SIG-M5 treated with dmso at 0.1 percent for 504 hours (cell line): ENCODE measurements around the gene JPT2.
"Not testable (repeated sequence)": the region's sequence is repeated elsewhere in the genome, so short reads cannot be mapped to it uniquely, and the experiment has no call there.

Experiments
- DNase-seq: peaks from one replicate; lab custom pipeline; 2025; ENCODE audit not compliant: unreplicated experiment; lab: John Stamatoyannopoulos, UW

Gene JPT2

GRCh38 chr16:1705688-1706385, 27.8 kb downstream of the JPT2 start, which contains the start of gene MAPK8IP3:
MAPK8IP3 (plus strand) TSS chr16:1706195; CDS start chr16:1706340, 145 bp downstream.
- peak; percentile 68 for DNase-seq

GRCh38 chr16:1706386-1707192, 28.5 kb downstream of the JPT2 start:
- peak; percentile 26 for DNase-seq

DNA sequence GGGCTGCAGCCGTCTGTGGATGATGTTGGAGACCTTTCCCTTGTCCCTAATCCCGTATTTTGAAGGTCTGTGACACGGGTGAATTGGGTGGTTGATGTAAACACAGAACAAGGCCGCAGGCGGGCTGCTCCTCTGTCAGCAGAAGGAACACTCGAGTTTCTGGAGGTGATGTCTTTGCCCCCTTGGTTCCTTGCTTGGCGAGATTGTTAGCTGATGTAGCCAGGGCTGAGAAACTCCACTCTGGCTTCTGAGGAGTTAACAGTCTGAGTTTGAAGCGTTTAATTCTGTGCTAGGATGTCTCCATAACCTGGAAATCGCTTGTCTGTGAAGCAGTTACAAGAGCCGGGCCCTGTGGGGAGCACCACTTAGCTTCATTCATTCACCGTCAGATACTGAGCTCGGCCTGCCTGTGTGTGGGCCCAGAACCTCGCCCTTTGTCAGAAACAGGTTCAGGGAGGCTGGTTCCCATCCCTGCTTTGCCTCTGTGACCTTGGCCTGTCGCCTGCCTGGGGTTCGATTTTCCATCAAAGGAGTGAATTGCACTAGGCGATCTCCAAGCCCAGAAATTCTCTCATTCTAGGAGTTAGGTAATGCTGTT, 29.2 kb downstream of the JPT2 start:
- no peak for DNase-seq

DNA sequence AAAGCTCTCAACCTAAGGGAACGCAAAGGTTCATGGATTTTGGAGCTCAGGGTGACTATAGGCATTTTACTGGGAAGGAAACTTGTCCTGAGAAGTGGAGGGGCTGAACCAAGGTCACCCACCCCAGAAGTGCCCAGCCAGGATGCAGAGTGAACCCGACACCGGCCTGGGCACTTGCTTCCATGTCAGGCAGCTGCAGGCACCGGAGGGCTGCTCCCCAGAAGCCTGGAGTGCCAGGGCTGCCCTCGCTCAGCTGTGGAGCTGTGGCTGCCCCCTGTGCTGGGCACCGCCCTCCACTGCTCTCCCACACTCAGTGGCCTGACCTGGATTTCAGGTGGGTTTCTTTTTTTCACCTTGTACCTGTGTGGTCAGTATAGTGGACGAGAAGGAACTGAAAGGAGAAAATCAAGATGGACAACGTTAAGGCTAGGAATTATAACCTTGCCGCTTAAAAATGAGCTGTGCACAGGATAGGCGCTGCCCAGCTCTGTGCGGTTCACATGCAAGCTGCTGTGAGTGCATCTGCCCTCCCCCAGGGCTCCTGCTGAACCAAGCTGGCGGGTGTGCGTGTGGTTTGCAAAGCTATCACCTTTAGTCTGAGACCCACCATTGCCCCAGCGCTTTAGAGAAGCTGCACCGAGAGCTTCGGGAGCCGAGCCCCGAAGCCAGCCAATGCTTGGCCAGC, 30.1 kb downstream of the JPT2 start:
- DNase-seq = no peak

GRCh38 chr16:1708768-1709180, 30.7 kb downstream of the JPT2 start:
- no peak for DNase-seq

GRCh38 chr16:1709356-1709755, 31.3 kb downstream of the JPT2 start:
- no peak for DNase-seq

- no peak for DNase-seq
Observed at GRCh38 chr16:1710811-1711507, 32.9 kb downstream of the JPT2 start.

GRCh38 chr16:1712791-1713261, 34.7 kb downstream of the JPT2 start:
- DNase-seq = no peak

DNA sequence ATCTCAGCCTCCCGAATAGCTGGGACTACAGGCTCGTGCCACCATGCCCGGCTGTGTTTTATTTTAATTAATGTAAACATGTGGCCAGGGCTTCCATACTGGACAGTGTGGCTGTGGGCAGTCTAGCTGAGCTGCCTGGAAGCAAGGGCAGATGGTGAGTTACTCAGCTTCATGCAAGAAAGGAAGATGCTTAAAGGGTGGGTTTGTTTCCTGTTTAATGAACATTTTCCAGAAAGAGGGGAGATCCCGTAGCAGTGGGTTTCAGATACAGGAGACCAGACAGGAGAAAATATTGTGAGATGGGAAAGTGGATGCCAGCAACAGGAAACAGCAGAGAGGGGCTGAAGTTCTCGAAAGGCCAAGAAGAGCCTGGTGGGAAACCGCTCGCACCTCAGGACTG, 35.3 kb downstream of the JPT2 start:
- no peak for DNase-seq

- no peak for DNase-seq
Observed at GRCh38 chr16:1713933-1714332, 35.9 kb downstream of the JPT2 start.

- DNase-seq = no peak
Observed at GRCh38 chr16:1715220-1715619, 37.1 kb downstream of the JPT2 start.

DNA sequence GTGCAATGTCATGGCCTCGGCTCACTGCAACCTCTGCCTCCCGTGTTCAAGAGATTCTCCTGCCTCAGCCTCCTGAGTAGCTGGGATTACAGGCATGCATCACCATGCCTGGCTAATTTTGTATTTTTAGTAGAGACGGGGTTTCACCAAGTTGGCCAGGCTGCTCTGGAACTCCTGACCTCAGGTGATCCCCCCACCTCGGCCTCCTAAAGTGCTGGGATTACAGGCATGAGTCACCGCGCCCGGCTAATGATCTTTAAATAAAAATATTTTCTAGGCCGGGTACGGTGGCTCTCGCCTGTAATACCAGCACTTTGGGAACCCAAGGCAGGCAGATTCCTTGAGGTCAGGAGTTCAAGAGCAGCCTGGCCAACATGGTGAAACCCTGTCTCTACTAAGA, 40.2 kb downstream of the JPT2 start:
- DNase-seq = not testable (repeated sequence)

GRCh38 chr16:1719559-1720229, 41.6 kb downstream of the JPT2 start:
- peak; percentile 40 for DNase-seq

DNA sequence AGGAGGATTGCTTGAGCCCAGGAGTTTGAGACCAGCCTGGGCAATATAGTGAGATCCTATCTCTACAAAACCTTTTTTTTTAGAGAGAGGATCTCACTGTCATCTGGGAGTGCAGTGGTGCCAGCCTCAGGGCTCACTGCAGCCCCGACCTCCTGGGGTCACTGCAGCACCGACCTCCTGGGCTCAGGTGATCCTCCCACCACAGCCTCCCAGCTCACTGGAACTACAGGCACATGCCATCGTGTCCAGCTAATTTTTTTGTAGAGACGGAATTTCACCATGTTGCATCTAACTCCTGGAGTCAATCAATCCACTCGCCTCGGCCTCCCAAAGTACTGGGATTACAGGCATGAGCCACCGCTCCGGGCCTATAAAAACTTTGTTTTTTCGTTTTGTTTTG, 43.3 kb downstream of the JPT2 start:
- DNase-seq = no peak

GRCh38 chr16:1723450-1724147, 45.5 kb downstream of the JPT2 start:
- peak; percentile 2 for DNase-seq

DNA sequence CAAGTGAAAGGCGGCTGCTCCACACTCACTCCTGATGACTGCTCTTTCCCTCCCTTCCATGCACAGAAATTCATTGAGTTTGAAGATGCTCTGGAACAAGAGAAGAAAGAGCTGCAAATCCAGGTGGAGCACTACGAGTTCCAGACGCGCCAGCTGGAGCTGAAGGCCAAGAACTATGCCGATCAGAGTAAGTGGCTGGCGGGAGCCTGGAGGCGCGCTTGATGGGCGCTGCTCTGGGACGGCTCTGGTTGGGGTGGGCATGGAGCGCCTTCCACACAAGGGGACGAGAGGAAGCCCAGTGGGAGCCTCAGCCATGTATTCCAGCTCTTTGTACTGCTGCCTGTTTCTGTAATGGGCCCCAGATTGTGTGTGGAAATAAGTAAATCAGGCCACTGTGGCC, 46.4 kb downstream of the JPT2 start:
- DNase-seq = no peak

DNA sequence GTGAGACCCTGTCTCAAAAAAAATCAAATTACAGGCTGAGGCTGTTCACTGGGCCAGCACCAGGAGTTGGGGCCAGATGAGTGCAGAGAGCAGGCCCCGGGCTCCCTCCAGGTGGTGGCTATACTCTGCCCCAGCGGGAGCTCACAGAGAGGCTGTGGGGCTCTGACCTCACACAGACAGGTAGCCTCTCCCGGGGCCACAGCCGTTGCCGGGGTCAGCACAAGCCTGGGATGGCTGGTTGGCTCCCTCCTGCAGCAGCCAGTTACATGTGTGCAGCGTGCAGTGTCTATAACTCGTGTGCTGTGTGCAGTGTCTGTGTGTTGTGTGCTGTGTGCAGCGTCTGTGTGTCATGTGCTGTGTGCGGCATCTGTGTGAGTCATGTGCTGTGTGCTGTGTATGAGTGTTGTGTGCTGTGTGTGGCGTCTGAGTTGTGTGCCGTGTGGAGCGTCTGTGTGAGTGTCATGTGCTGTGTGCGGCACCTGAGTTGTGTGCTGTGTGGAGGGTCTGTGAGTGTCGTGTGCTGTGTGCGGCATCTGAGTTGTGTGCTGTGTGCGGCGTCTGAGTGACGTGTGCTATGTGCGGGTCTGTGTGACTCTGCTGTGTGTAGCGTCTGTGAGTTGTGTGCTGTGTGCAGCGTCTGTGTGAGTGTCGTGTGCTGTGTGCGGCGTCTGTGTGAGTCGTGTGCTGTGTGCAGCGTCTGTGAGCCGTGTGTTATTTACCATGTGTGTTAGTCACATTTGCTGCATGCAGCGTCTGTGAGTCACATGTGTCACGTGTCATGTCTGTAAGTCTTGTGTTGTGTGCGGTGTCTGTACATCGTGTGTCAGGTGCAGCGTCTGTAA, 48.8 kb downstream of the JPT2 start:
- no peak for DNase-seq
